Psoas muscle (tissue), 8 donors: ENCODE data around the gene PCDH1. TPM values are rescaled to one million over a fixed set of nuclear protein-coding genes. Genes with fewer than 3 reads are reported as not detected.

Experiments
- ATAC-seq, 4 donors: fragments of 200-7000 bp; cut with Tn5 transposase; one replicate each; pipeline ENCODE4 v1.9.1; 2020; ENCODE audit warnings: moderate library complexity in 3 of 4, mild to moderate bottlenecking in 2 of 4
- DNase-seq, 2 donors: peaks; one replicate each; pipeline ENCODE4 v3.0.0-alpha.2; 2020
- H3K27ac ChIP-seq: fragments of 200-600 bp; one replicate; pipeline ENCODE4 v1.8.0; 2022
- H3K27me3 ChIP-seq, 3 donors: fragments of 200-600 bp in 1 of 3; one replicate each; pipeline versions ENCODE4 v1.6.1 to v1.8.0; 2013 to 2022; ENCODE audit warnings: low read length in 2 of 3, mild to moderate bottlenecking in 2 of 3, moderate library complexity in 1 of 3; ENCODE audit not compliant: insufficient read depth in 3 of 3
- H3K36me3 ChIP-seq, 2 donors: fragments of 200-600 bp in 1 of 2; one replicate each; pipeline versions ENCODE4 v1.6.1 to v1.8.0; 2013 to 2022; ENCODE audit warnings: low read depth in 1 of 2, mild to moderate bottlenecking in 1 of 2, moderate library complexity in 1 of 2; ENCODE audit not compliant: insufficient read depth in 1 of 2
- H3K4me1 ChIP-seq: fragments of 200-600 bp; one replicate; pipeline ENCODE4 v1.8.0; 2022
- H3K4me3 ChIP-seq: fragments of 200-600 bp; one replicate; pipeline ENCODE4 v1.8.0; 2022; ENCODE audit warnings: mild to moderate bottlenecking
- H3K9me3 ChIP-seq: fragments of 200-600 bp; one replicate; pipeline ENCODE4 v1.8.0; 2022
- CTCF ChIP-seq: fragments of 200-600 bp; IDR thresholded peaks from one replicate; pipeline ENCODE4 v1.8.0; 2022; ENCODE audit warnings: antibody characterized with exemption
- WGBS, 3 donors: extraction: QIAGEN DNeasy Blood & Tissue Kit; methylation state at CpG; one replicate each; pipeline versions ENCODE4 v1.1.6 to v1.1.7; 2013; 5-methylcytosine and 5-hydroxymethylcytosine counted together
- intact Hi-C, 2 donors: fragments of 100-400 bp; cut with DNase I; formaldehyde crosslinking; loops; one replicate each; pipeline versions ENCODE4 v1.11.0 to v1.14.2; 2022
- polyA plus RNA-seq, 3 donors: library from polyadenylated mRNA; stranded (reverse); fragments of 200-250 nt; gene quantifications; one replicate each; pipeline ENCODE4 v1.2.3, GENCODE V29; 2013
- total RNA-seq, 4 donors: library from RNA; stranded (reverse); fragmentation: NEBNext Ultra II Directional in 2 of 4; extraction: Animal tissue kit (Norgen Biotek cat#: 25700) in 2 of 4; gene quantifications; one replicate each; pipeline versions ENCODE4 v1.2.1 to v1.2.4, GENCODE V29; 2021 to 2023
- donor health status: healthy with polysubstance abuse.
- donor health status: DM: no; HTN: no; CAD: no; lungs with moderate emphysema.
- donor health status: Bipolar disorder and iron deficiency.
- donor health status: healthy.
- donor health status: DM: yes; HTN: yes; CAD: no.
- donor health status: DM: no; HTN: no; CAD: no.
- donor health status: DM: no; HTN: no; CAD: no.
- donor health status: DM: yes; HTN: yes; CAD: no.

Gene PCDH1
- total and polyA plus RNA-seq, 7 donors = 4.2 to 17.4 (median 10.1) TPM

- no peak overlapping the region for H3K27ac ChIP-seq
- DNase-seq = peak in 1 of 2 donors; percentile 44
- peaks cover 0 to 10% of the 10 kb centered on the region in 2 donors for H3K36me3 ChIP-seq
- H3K4me3 ChIP-seq = no peak overlapping the region
- H3K27me3 ChIP-seq = peaks cover 0 to 26% (median 2%) of the 10 kb centered on the region in 3 donors
- intact Hi-C loops = no loop called here
- H3K4me1 ChIP-seq = no peaks in the 10 kb centered on the region
- no peaks in the 10 kb centered on the region for H3K9me3 ChIP-seq
- TF ChIP-seq CTCF = no peak
- ATAC-seq = no peak
- WGBS, 3 donors = 76 to 82% (median 80%) methylated on average over 16 of the region's 16 CpGs
Observed at GRCh38 chr5:141862936-141863543, 15.2 kb downstream of the PCDH1 start.

DNA sequence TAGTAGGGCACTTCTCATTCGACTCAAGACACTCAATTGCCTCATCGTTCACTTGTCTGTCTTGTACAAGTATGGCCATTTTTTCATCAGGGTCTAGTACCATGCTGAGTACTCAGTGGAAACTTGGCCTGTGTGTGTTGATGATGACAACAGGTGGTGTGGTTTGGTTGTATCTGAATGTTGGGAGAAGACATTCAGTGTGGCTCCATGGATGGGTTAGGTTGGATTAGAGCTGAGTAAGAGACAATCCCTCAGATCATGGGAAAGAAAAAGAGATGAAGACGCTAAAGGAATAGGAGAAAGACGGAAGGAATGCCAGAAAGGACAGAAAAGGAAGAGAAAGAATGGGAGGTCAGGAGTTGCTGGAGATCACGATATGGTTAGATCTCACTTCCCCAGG, 17.0 kb downstream of the PCDH1 start:
- H3K4me3 ChIP-seq = no peak overlapping the region
- no peak for TF ChIP-seq CTCF
- no peak for DNase-seq
- no peaks in the 10 kb centered on the region for H3K4me1 ChIP-seq
- no peaks in the 10 kb centered on the region for H3K9me3 ChIP-seq
- peaks cover 0 to 27% (median 2%) of the 10 kb centered on the region in 3 donors for H3K27me3 ChIP-seq
- H3K36me3 ChIP-seq = peaks cover 0 to 10% of the 10 kb centered on the region in 2 donors
- no peak overlapping the region for H3K27ac ChIP-seq
- ATAC-seq = no peak
- intact Hi-C loops = no loop called here
- 68 to 80% (median 75%) methylated on average over 5 of the region's 5 CpGs for WGBS, 3 donors

DNA sequence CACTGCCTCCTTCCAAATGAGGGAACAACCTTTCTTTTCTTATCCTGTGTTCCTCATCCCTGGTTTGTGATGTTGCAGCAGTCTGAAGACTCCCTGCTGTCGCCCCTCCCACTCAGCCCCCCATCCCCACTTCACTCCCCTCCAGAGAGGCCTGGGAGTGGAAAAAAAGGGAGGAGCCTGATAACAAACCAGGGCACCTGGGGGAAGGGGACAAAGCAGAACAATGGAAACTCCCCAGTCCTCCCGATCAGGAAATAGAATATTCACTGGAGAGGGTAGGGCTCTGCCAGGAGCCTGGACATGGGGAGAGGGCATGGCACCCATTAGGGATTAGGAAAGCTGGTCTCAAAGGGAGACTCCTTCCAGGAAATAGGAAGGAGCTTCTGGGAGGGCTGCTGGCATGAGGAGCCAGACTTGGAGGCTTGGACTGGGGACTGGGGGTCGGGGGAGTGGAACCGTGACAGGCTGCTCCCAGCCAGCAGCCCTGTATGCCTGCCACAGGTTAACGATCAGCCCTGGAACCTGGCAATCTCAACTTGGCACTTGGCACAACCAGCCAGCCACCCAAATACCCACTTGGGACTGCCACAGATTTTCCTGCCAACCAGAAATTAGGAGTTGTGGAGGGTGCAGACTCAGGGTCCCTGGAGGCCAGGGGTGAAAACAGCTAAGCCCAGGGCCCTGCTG, 20.0 kb downstream of the PCDH1 start:
- no peak overlapping the region for H3K4me3 ChIP-seq
- 21 to 44% (median 31%) methylated on average over 5 of the region's 5 CpGs for WGBS, 3 donors
- no peaks in the 10 kb centered on the region for H3K9me3 ChIP-seq
- H3K27ac ChIP-seq = no peak overlapping the region
- ATAC-seq (no peak), DNase-seq (no peak)
- no peaks in the 10 kb centered on the region for H3K4me1 ChIP-seq
- peaks cover 0 to 23% (median 2%) of the 10 kb centered on the region in 3 donors for H3K27me3 ChIP-seq
- H3K36me3 ChIP-seq = no peaks in the 10 kb centered on the region
- TF ChIP-seq CTCF = no peak
- intact Hi-C loops = no loop called here

DNA sequence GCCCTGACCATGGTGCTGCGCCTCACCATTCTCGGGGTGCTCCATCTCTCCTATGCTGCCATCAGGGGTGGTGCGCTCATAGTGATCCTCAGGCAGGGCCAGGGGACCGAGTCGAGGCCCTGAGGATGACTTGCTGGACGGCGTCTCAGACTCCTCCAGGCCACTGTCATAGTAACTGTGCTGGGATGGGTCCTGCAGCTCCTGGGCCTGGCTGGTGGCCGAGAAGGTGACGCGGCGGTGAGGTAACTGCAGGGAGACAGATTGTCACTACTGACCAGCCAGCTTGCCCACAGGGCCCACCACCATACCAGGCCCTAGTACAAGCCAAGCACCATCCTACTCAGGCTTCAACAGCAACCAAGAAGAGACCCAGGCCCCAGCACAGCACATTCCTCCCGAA, 21.0 kb downstream of the PCDH1 start:
- Histone ChIP-seq H3K4me1 (no peaks in the 10 kb centered on the region), H3K27ac (no peak overlapping the region), H3K36me3 (no peaks in the 10 kb centered on the region), H3K9me3 (no peaks in the 10 kb centered on the region), H3K27me3 (peaks cover 0 to 19% (median 2%) of the 10 kb centered on the region in 3 donors), H3K4me3 (no peak overlapping the region)
- 90 to 94% (median 93%) methylated on average over 12 of the region's 12 CpGs for WGBS, 3 donors
- ATAC-seq = no peak
- no peak for DNase-seq
- intact Hi-C loops = no loop called here
- no peak for TF ChIP-seq CTCF
